Peyer's patch (tissue), 4 donors: ENCODE measurements around the gene TSG101.

Experiments
- CTCF ChIP-seq, 6 experiments: fragments of 450-650 bp in 4 of 6; fragments of 200-600 bp in 2 of 6; sonication (generic) in 1 of 6; IDR thresholded peaks; one replicate each; pipeline ENCODE4 v1.5.1; 2017 to 2019; ENCODE audit warnings: antibody characterized with exemption in 6 of 6, mild to moderate bottlenecking in 3 of 6, moderate library complexity in 1 of 6
- POLR2A ChIP-seq, 2 donors: fragments of 450-650 bp; IDR thresholded peaks; one replicate each; pipeline ENCODE4 v1.5.1; 2017; ENCODE audit warnings: antibody characterized with exemption in 2 of 2, mild to moderate bottlenecking in 2 of 2, moderate library complexity in 2 of 2

DNA sequence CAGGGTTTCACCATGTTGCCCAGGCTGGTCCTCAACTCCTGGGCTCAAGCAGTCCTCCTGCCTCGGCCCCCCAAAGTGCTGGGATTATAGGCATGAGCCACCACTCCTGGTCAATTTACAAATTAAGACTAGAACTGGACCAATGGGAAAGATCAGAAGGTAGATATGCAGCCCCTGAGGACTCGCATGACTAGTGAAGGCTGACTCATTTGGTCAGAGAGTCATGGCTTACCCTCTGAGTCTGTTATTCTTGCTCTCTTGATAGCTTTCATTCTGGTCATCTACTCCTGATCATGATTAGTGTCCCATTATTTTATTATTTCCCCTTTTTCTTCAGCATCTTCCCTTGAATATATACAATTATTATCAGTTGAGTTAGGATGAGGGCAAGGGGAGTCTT lies 73.8 kb downstream of the TSG101 start:
- no peak for TF ChIP-seq CTCF (IDR thresholded peaks at IDR 0.05)
- no peak for TF ChIP-seq POLR2A (IDR thresholded peaks at IDR 0.05)
